Psoas muscle (tissue), 8 donors: Measurements from ENCODE around the gene TAF3. TPM values are rescaled to one million over a fixed set of nuclear protein-coding genes. Genes with fewer than 3 reads are reported as not detected.

ENCODE experiments used
- ATAC-seq, 4 donors: fragments of 200-7000 bp; cut with Tn5 transposase; one replicate each; pipeline ENCODE4 v1.9.1; 2020; ENCODE audit warnings: moderate library complexity in 3 of 4, mild to moderate bottlenecking in 2 of 4
- DNase-seq, 2 donors: peaks; one replicate each; pipeline ENCODE4 v3.0.0-alpha.2; 2020
- H3K27ac ChIP-seq: fragments of 200-600 bp; one replicate; pipeline ENCODE4 v1.8.0; 2022
- H3K27me3 ChIP-seq, 3 donors: fragments of 200-600 bp in 1 of 3; one replicate each; pipeline versions ENCODE4 v1.6.1 to v1.8.0; 2013 to 2022; ENCODE audit warnings: low read length in 2 of 3, mild to moderate bottlenecking in 2 of 3, moderate library complexity in 1 of 3; ENCODE audit not compliant: insufficient read depth in 3 of 3
- H3K36me3 ChIP-seq, 2 donors: fragments of 200-600 bp in 1 of 2; one replicate each; pipeline versions ENCODE4 v1.6.1 to v1.8.0; 2013 to 2022; ENCODE audit warnings: low read depth in 1 of 2, mild to moderate bottlenecking in 1 of 2, moderate library complexity in 1 of 2; ENCODE audit not compliant: insufficient read depth in 1 of 2
- H3K4me1 ChIP-seq: fragments of 200-600 bp; one replicate; pipeline ENCODE4 v1.8.0; 2022
- H3K4me3 ChIP-seq: fragments of 200-600 bp; one replicate; pipeline ENCODE4 v1.8.0; 2022; ENCODE audit warnings: mild to moderate bottlenecking
- H3K9me3 ChIP-seq: fragments of 200-600 bp; one replicate; pipeline ENCODE4 v1.8.0; 2022
- CTCF ChIP-seq: fragments of 200-600 bp; IDR thresholded peaks from one replicate; pipeline ENCODE4 v1.8.0; 2022; ENCODE audit warnings: antibody characterized with exemption
- WGBS, 3 donors: extraction: QIAGEN DNeasy Blood & Tissue Kit; methylation state at CpG; one replicate each; pipeline versions ENCODE4 v1.1.6 to v1.1.7; 2013; 5-methylcytosine and 5-hydroxymethylcytosine counted together
- intact Hi-C, 2 donors: fragments of 100-400 bp; cut with DNase I; formaldehyde crosslinking; loops; one replicate each; pipeline versions ENCODE4 v1.11.0 to v1.14.2; 2022
- polyA plus RNA-seq, 3 donors: library from polyadenylated mRNA; stranded (reverse); fragments of 200-250 nt; gene quantifications; one replicate each; pipeline ENCODE4 v1.2.3, GENCODE V29; 2013
- total RNA-seq, 4 donors: library from RNA; stranded (reverse); fragmentation: NEBNext Ultra II Directional in 2 of 4; extraction: Animal tissue kit (Norgen Biotek cat#: 25700) in 2 of 4; gene quantifications; one replicate each; pipeline versions ENCODE4 v1.2.1 to v1.2.4, GENCODE V29; 2021 to 2023
- donor health status: healthy with polysubstance abuse.
- donor health status: DM: no; HTN: no; CAD: no; lungs with moderate emphysema.
- donor health status: Bipolar disorder and iron deficiency.
- donor health status: healthy.
- donor health status: DM: yes; HTN: yes; CAD: no.
- donor health status: DM: no; HTN: no; CAD: no.
- donor health status: DM: no; HTN: no; CAD: no.
- donor health status: DM: yes; HTN: yes; CAD: no.

Gene TAF3
- total and polyA plus RNA-seq, 7 donors, result 4.6 to 21.5 (median 13.0) TPM

GRCh38 chr10:8058274-8059111, 240.2 kb downstream of the TAF3 start:
- Histone ChIP-seq H3K4me3 (peak overlapping the region; percentile 11), H3K9me3 (no peaks in the 10 kb centered on the region), H3K4me1 (peaks cover 10% of the 10 kb centered on the region), H3K36me3 (no peaks in the 10 kb centered on the region), H3K27me3 (peaks cover 0 to 94% (median 26%) of the 10 kb centered on the region in 3 donors), H3K27ac (no peak overlapping the region)
- ATAC-seq, result no peak
- intact Hi-C loops, result no loop called here
- no peak for TF ChIP-seq CTCF
- WGBS, 3 donors, result 47 to 52% (median 49%) methylated on average over 37 to 45 of the region's 45 CpGs
- DNase-seq, result no peak

GRCh38 chr10:8059191-8059936, 241.1 kb downstream of the TAF3 start:
- WGBS, 3 donors, result 42 to 47% (median 44%) methylated on average over 16 of the region's 16 CpGs
- ATAC-seq (no peak), DNase-seq (no peak)
- intact Hi-C loops, result no loop called here
- Histone ChIP-seq H3K27me3 (peaks cover 0 to 90% (median 25%) of the 10 kb centered on the region in 3 donors), H3K27ac (no peak overlapping the region), H3K9me3 (no peaks in the 10 kb centered on the region), H3K4me1 (peaks cover 2% of the 10 kb centered on the region), H3K36me3 (no peaks in the 10 kb centered on the region), H3K4me3 (no peak overlapping the region)
- TF ChIP-seq CTCF, result no peak

GRCh38 chr10:8060010-8060703, 241.9 kb downstream of the TAF3 start:
- Histone ChIP-seq H3K36me3 (no peaks in the 10 kb centered on the region), H3K4me3 (peak overlapping the region; percentile 6), H3K27me3 (peaks cover 0 to 84% (median 25%) of the 10 kb centered on the region in 3 donors), H3K27ac (no peak overlapping the region), H3K9me3 (no peaks in the 10 kb centered on the region), H3K4me1 (no peaks in the 10 kb centered on the region)
- intact Hi-C loops, result no loop called here
- ATAC-seq (no peak), DNase-seq (no peak)
- 19 to 23% (median 19%) methylated on average over 15 of the region's 15 CpGs for WGBS, 3 donors
- TF ChIP-seq CTCF, result no peak

GRCh38 chr10:8060704-8061121, 242.4 kb downstream of the TAF3 start:
- Histone ChIP-seq H3K9me3 (no peaks in the 10 kb centered on the region), H3K4me1 (no peaks in the 10 kb centered on the region), H3K27ac (no peak overlapping the region), H3K4me3 (no peak overlapping the region), H3K36me3 (no peaks in the 10 kb centered on the region), H3K27me3 (peaks cover 0 to 81% (median 27%) of the 10 kb centered on the region in 3 donors)
- no peak for TF ChIP-seq CTCF
- DNase-seq (no peak), ATAC-seq (no peak)
- intact Hi-C loops, result no loop called here
- 41 to 45% (median 44%) methylated on average over 10 of the region's 10 CpGs for WGBS, 3 donors
